Testis (tissue), 3 donors: Measurements from ENCODE around the gene APOB. TPM values are rescaled to one million over a fixed set of nuclear protein-coding genes. Genes with fewer than 3 reads are reported as not detected.

Experiments
- DNase-seq: peaks from one replicate; pipeline ENCODE4 v3.0.0-alpha.2; 2019
- H3K27ac ChIP-seq, 2 donors: fragments of 200-600 bp; sonication (generic); one replicate each; pipeline ENCODE4 v1.5.1; 2019
- H3K27me3 ChIP-seq: fragments of 200-600 bp; sonication (generic); one replicate; pipeline ENCODE4 v1.5.1; 2019
- H3K36me3 ChIP-seq: fragments of 200-600 bp; sonication (generic); one replicate; pipeline ENCODE4 v1.5.1; 2017; ENCODE audit warnings: low read depth; ENCODE audit errors: missing control alignments
- H3K4me1 ChIP-seq: fragments of 200-600 bp; sonication (generic); one replicate; pipeline ENCODE4 v1.5.1; 2019
- H3K4me3 ChIP-seq, 2 donors: fragments of 200-600 bp; sonication (generic); one replicate each; pipeline ENCODE4 v1.5.1; 2017 to 2019
- H3K9me3 ChIP-seq: fragments of 200-600 bp; sonication (generic); one replicate; pipeline ENCODE4 v1.5.1; 2017
- POLR2A ChIP-seq: fragments of 450-650 bp; IDR thresholded peaks from one replicate; pipeline ENCODE4 v1.6.1; 2017; ENCODE audit warnings: antibody characterized with exemption, mild to moderate bottlenecking, moderate library complexity
- WGBS, 2 donors: methylation state at CpG; one replicate each; pipeline ENCODE4 v1.1.5; 2018; 5-methylcytosine and 5-hydroxymethylcytosine counted together
- intact Hi-C: fragments of 100-400 bp; cut with DNase I; formaldehyde crosslinking; loops from one replicate; pipeline ENCODE4 v1.15.1; 2023; ENCODE audit warnings: low total_unique reads
- polyA plus RNA-seq: library from polyadenylated mRNA; stranded (reverse); fragments of 350-450 nt; fragmentation: Illumina TruSeq; extraction: RNeasy Lipid Tissue Mini Kit (QIAGEN cat#74804); gene quantifications from one replicate; pipeline ENCODE4 v1.2.3, GENCODE V29; 2014; ENCODE audit warnings: low read depth, low replicate concordance; ENCODE audit not compliant: insufficient read depth
- total RNA-seq, 2 donors: library from RNA; depleted of rRNA; stranded (reverse); fragments of >200 nt; gene quantifications; one replicate each; pipeline ENCODE4 v1.2.3, GENCODE V29; 2016
- TF ChIP-seq, protein P1 (sequence below), 3 experiments: fragments of 450-650 bp in 2 of 3; fragments of 200-600 bp in 1 of 3; sonication (generic) in 1 of 3; IDR thresholded peaks; one replicate each; pipeline ENCODE4 v1.5.1; 2016 to 2019; ENCODE audit warnings: antibody characterized with exemption in 3 of 3, mild to moderate bottlenecking in 2 of 3, moderate library complexity in 1 of 3

APOB gene
- total and polyA plus RNA-seq, 3 donors from 2014 or later = 0.30 to 0.81 (median 0.39) TPM

DNA sequence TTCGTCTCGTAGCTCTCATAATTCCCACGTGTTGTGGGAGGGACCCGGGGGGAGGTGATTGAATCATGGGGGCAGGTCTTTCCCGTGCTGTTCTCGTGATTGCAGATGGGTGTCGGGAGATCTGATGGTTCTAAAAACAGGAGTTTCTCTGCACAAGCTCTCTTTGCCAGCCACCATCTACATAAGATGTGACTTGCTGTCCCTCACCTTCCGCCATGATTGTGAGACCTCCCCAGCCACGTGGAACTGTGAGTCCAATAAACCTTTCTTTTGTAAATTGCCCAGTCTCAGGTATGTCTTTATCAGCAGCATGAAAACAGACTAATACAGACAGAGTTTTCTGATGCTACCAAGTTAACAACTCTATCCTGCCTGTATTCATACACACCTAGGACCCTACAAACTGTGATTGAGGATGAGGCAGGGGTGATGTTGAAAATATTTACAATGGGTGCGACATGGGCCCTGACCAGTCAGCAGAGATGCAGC is 3.9 kb downstream of the APOB start:
- H3K36me3 ChIP-seq = no peaks in the 10 kb centered on the region
- H3K27me3 ChIP-seq = no peaks in the 10 kb centered on the region
- H3K4me1 ChIP-seq = no peaks in the 10 kb centered on the region
- DNase-seq = no peak
- intact Hi-C loops = no loop called here
- H3K4me3 ChIP-seq = no peak overlapping the region
- H3K9me3 ChIP-seq = no peaks in the 10 kb centered on the region
- 80 to 82% methylated on average over 9 to 10 of the region's 10 CpGs for WGBS, 2 donors
- H3K27ac ChIP-seq = no peak overlapping the region
- TF ChIP-seq POLR2A = no peak
- TF ChIP-seq, protein P1, sequence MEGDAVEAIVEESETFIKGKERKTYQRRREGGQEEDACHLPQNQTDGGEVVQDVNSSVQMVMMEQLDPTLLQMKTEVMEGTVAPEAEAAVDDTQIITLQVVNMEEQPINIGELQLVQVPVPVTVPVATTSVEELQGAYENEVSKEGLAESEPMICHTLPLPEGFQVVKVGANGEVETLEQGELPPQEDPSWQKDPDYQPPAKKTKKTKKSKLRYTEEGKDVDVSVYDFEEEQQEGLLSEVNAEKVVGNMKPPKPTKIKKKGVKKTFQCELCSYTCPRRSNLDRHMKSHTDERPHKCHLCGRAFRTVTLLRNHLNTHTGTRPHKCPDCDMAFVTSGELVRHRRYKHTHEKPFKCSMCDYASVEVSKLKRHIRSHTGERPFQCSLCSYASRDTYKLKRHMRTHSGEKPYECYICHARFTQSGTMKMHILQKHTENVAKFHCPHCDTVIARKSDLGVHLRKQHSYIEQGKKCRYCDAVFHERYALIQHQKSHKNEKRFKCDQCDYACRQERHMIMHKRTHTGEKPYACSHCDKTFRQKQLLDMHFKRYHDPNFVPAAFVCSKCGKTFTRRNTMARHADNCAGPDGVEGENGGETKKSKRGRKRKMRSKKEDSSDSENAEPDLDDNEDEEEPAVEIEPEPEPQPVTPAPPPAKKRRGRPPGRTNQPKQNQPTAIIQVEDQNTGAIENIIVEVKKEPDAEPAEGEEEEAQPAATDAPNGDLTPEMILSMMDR (IDR thresholded peaks at IDR 0.05) = no peak

DNA sequence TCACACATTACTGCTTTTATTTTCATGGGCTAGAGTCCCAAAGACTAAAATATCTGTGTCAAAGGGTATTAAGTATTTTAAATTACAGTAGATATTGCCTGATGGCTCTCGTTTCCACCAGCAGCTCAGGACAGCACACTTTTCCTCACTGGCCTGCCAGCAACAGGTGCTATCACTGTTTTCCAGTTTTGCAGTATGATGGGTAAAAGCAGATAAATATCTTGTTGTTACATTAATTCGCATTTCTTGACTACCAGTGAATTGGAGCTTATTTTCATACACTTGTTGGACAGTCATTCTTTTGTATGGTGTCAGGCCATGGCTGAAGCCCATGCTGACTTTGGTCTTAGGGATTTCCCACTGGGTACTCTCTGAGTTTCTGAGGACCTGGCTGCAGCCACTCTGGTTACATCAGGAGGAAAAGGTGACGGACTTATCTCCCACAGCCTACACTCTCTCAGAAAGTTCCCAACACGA is 4.8 kb downstream of the APOB start:
- Histone ChIP-seq H3K36me3 (no peaks in the 10 kb centered on the region), H3K27me3 (no peaks in the 10 kb centered on the region), H3K4me3 (no peak overlapping the region), H3K4me1 (no peaks in the 10 kb centered on the region), H3K27ac (no peak overlapping the region), H3K9me3 (no peaks in the 10 kb centered on the region)
- DNase-seq = no peak
- WGBS, 2 donors = 54 to 81% methylated on average over 4 of the region's 4 CpGs
- TF ChIP-seq, protein P1 (IDR thresholded peaks at IDR 0.05) = no peak
- no peak for TF ChIP-seq POLR2A
- intact Hi-C loops = no loop called here

DNA sequence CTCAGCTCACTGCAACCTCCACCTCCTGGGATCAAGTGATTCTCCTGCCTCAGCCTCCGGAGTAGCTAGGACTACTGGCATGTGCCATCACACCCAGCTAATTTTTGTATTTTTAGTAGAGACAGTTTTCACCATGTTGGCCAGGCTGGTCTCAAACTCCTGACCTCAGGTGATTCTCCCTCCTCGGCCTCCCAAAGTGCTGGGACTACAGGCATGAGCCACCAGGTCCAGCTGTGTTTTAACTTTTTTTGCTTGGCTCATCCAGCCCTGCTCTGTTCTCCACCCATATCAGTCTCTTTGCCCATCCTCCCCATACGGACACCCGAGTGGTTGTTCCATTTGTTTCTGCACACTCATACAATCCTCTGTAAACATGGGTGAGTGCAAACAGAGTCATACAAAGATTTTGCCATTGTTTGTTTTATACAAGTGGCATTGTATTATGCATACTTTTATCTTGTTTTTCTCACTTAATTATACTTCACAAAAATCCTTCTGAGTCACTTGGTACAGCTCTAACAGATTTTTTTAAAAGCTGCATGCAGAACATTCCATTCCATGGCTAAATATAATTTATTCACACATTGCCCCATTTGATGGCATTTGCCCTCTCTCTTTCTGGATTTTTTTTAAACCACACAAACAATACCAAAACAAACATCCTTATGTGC is 5.3 kb downstream of the APOB start:
- intact Hi-C loops = no loop called here
- H3K9me3 ChIP-seq = no peaks in the 10 kb centered on the region
- DNase-seq = no peak
- H3K27ac ChIP-seq = no peak overlapping the region
- TF ChIP-seq, protein P1 (IDR thresholded peaks at IDR 0.05) = no peak
- H3K4me1 ChIP-seq = no peaks in the 10 kb centered on the region
- no peaks in the 10 kb centered on the region for H3K36me3 ChIP-seq
- no peaks in the 10 kb centered on the region for H3K27me3 ChIP-seq
- WGBS, 2 donors = 75% methylated on average over 4 of the region's 4 CpGs
- H3K4me3 ChIP-seq = no peak overlapping the region

DNA sequence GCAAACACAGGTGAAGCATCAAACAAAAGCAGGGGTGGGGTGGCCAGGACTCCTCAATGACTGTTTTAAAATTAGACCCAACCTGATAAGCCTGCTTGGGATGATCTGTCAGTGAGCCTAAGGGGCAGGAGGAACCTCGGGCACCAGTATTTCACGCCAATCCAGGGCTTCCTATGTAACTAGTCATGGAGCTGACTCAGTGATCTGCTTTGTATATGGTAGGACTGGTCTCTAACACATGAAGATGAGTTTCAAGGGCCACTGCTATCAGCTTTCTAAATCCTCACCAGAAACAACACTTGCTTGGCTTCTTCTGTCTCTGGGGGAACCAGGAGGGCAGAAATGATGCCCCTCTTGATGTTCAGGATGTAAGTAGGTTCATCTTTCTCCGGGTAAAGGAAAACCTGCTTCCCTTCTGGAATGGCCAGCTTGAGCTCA is 6.2 kb downstream of the APOB start:
- DNase-seq = no peak
- Histone ChIP-seq H3K27ac (no peak overlapping the region), H3K4me3 (no peak overlapping the region), H3K4me1 (no peaks in the 10 kb centered on the region), H3K9me3 (no peaks in the 10 kb centered on the region), H3K36me3 (no peaks in the 10 kb centered on the region), H3K27me3 (no peaks in the 10 kb centered on the region)
- WGBS, 2 donors = 86 to 93% methylated on average over 3 of the region's 3 CpGs
- intact Hi-C loops = no loop called here
- TF ChIP-seq, protein P1 (IDR thresholded peaks at IDR 0.05) = no peak
- TF ChIP-seq POLR2A = no peak
